ENCODE measurements around the gene SLIT1.
A peak's percentile ranks its signal among the peaks of the same experiment; 100 is the strongest.

Gene SLIT1

GRCh38 chr10:97109547-97109946 lies 76.2 kb downstream of the SLIT1 start:
- no peak overlapping the region for H3K27ac ChIP-seq
- H3K4me2 ChIP-seq: 0 out of 2 replicates have a peak overlapping the region, but pooled peaks have one; percentile 5
- H3K4me3 ChIP-seq: no peak overlapping the region
- peaks cover 11% of the 10 kb centered on the region; the same call in 1 of the 2 replicates for H4K20me1 ChIP-seq
- H3K27me3 ChIP-seq: peaks cover 6% of the 10 kb centered on the region; the same call in 1 of the 2 replicates
- peaks cover 9% of the 10 kb centered on the region; the same call in 1 of the 2 replicates for H3K4me1 ChIP-seq
- TF ChIP-seq Cebpa-rat (IDR thresholded peaks at IDR 0.05): no peak
- no peaks in the 10 kb centered on the region for H3K9me3 ChIP-seq
- no peaks in the 10 kb centered on the region for H3K36me3 ChIP-seq
- H3K9ac ChIP-seq: no peak overlapping the region

- Histone ChIP-seq H3K4me2 (no peak overlapping the region), H3K27me3 (peaks cover 11% of the 10 kb centered on the region), H4K20me1 (peaks cover 11% of the 10 kb centered on the region; the same call in 1 of the 2 replicates), H3K9me3 (no peaks in the 10 kb centered on the region), H3K27ac (no peak overlapping the region), H3K9ac (no peak overlapping the region), H3K4me3 (no peak overlapping the region), H3K36me3 (no peaks in the 10 kb centered on the region), H3K4me1 (peaks cover 13% of the 10 kb centered on the region; the same call in 1 of the 2 replicates)
- TF ChIP-seq Cebpa-rat (IDR thresholded peaks at IDR 0.05): no peak
Measured at GRCh38 chr10:97107551-97107950, 78.2 kb downstream of the SLIT1 start.

GRCh38 chr10:97106207-97106606 lies 79.6 kb downstream of the SLIT1 start:
- Histone ChIP-seq H3K4me3 (no peak overlapping the region), H3K36me3 (no peaks in the 10 kb centered on the region), H3K4me2 (no peak overlapping the region), H3K9me3 (no peaks in the 10 kb centered on the region), H4K20me1 (peaks cover 18% of the 10 kb centered on the region; the same call in 1 of the 2 replicates), H3K9ac (no peak overlapping the region), H3K4me1 (peaks cover 25% of the 10 kb centered on the region), H3K27ac (no peak overlapping the region), H3K27me3 (peaks cover 12% of the 10 kb centered on the region)
- TF ChIP-seq Cebpa-rat (IDR thresholded peaks at IDR 0.05): no peak

GRCh38 chr10:97105303-97105702 lies 80.5 kb downstream of the SLIT1 start:
- no peaks in the 10 kb centered on the region for H3K36me3 ChIP-seq
- H3K9ac ChIP-seq: no peak overlapping the region
- H3K27me3 ChIP-seq: peaks cover 12% of the 10 kb centered on the region
- H3K4me3 ChIP-seq: no peak overlapping the region
- H3K4me1 ChIP-seq: peaks cover 34% of the 10 kb centered on the region
- no peak for TF ChIP-seq Cebpa-rat (IDR thresholded peaks at IDR 0.05)
- no peak overlapping the region for H3K4me2 ChIP-seq
- no peak overlapping the region for H3K27ac ChIP-seq
- no peaks in the 10 kb centered on the region for H3K9me3 ChIP-seq
- H4K20me1 ChIP-seq: peaks cover 27% of the 10 kb centered on the region; the same call in 1 of the 2 replicates

GRCh38 chr10:97103316-97104080 lies 82.3 kb downstream of the SLIT1 start:
- no peak overlapping the region for H3K27ac ChIP-seq
- peaks cover 43% of the 10 kb centered on the region; the same call in 1 of the 2 replicates for H4K20me1 ChIP-seq
- no peak for TF ChIP-seq Cebpa-rat (IDR thresholded peaks at IDR 0.05)
- no peak overlapping the region for H3K9ac ChIP-seq
- H3K27me3 ChIP-seq: peaks cover 22% of the 10 kb centered on the region
- H3K4me1 ChIP-seq: peaks cover 43% of the 10 kb centered on the region
- no peaks in the 10 kb centered on the region for H3K9me3 ChIP-seq
- H3K4me3 ChIP-seq: no peak overlapping the region
- H3K36me3 ChIP-seq: no peaks in the 10 kb centered on the region
- no peak overlapping the region for H3K4me2 ChIP-seq

GRCh38 chr10:97102441-97102840 lies 83.3 kb downstream of the SLIT1 start:
- H3K4me3 ChIP-seq: no peak overlapping the region
- H3K4me2 ChIP-seq: no peak overlapping the region; the same call in 1 of the 2 replicates
- H3K27me3 ChIP-seq: peaks cover 32% of the 10 kb centered on the region
- H3K27ac ChIP-seq: no peak overlapping the region
- H3K4me1 ChIP-seq: peaks cover 53% of the 10 kb centered on the region
- H3K9ac ChIP-seq: no peak overlapping the region
- TF ChIP-seq Cebpa-rat (IDR thresholded peaks at IDR 0.05): no peak
- H4K20me1 ChIP-seq: peaks cover 44% of the 10 kb centered on the region; the same call in 1 of the 2 replicates
- no peaks in the 10 kb centered on the region for H3K36me3 ChIP-seq
- H3K9me3 ChIP-seq: no peaks in the 10 kb centered on the region

- H3K4me3 ChIP-seq: peak overlapping the region; percentile 42; the same call in 1 of the 2 replicates
- H3K4me2 ChIP-seq: peak overlapping the region; percentile 91
Measured at GRCh38 chr10:97101166-97101940, 84.4 kb downstream of the SLIT1 start.

GRCh38 chr10:97100657-97101056 lies 85.1 kb downstream of the SLIT1 start:
- Histone ChIP-seq H3K9ac (no peak overlapping the region), H3K27ac (no peak overlapping the region), H3K27me3 (peaks cover 38% of the 10 kb centered on the region), H3K4me2 (peak overlapping the region; percentile 91), H3K4me3 (peak overlapping the region; percentile 42; the same call in 1 of the 2 replicates), H4K20me1 (peaks cover 53% of the 10 kb centered on the region), H3K9me3 (no peaks in the 10 kb centered on the region), H3K36me3 (no peaks in the 10 kb centered on the region), H3K4me1 (peaks cover 71% of the 10 kb centered on the region)
- TF ChIP-seq Cebpa-rat (IDR thresholded peaks at IDR 0.05): no peak

More at GRCh38 chr10:97101166-97101940, 84.4 kb downstream of the SLIT1 start:
- Histone ChIP-seq H4K20me1 (peaks cover 46% of the 10 kb centered on the region), H3K4me1 (peaks cover 64% of the 10 kb centered on the region), H3K9me3 (no peaks in the 10 kb centered on the region), H3K27me3 (peaks cover 38% of the 10 kb centered on the region), H3K9ac (no peak overlapping the region), H3K27ac (no peak overlapping the region), H3K36me3 (no peaks in the 10 kb centered on the region)
- no peak for TF ChIP-seq Cebpa-rat (IDR thresholded peaks at IDR 0.05)

GRCh38 chr10:97099868-97100267 lies 85.9 kb downstream of the SLIT1 start:
- Histone ChIP-seq H3K9ac (no peak overlapping the region), H3K4me1 (peaks cover 79% of the 10 kb centered on the region), H3K36me3 (no peaks in the 10 kb centered on the region), H3K27ac (no peak overlapping the region), H3K4me3 (no peak overlapping the region), H3K27me3 (peaks cover 44% of the 10 kb centered on the region), H4K20me1 (peaks cover 60% of the 10 kb centered on the region), H3K9me3 (no peaks in the 10 kb centered on the region), H3K4me2 (peak overlapping the region; percentile 91)
- TF ChIP-seq Cebpa-rat (IDR thresholded peaks at IDR 0.05): no peak
